ENCODE measurements around the gene ARL13A.

The ARL13A gene

DNA sequence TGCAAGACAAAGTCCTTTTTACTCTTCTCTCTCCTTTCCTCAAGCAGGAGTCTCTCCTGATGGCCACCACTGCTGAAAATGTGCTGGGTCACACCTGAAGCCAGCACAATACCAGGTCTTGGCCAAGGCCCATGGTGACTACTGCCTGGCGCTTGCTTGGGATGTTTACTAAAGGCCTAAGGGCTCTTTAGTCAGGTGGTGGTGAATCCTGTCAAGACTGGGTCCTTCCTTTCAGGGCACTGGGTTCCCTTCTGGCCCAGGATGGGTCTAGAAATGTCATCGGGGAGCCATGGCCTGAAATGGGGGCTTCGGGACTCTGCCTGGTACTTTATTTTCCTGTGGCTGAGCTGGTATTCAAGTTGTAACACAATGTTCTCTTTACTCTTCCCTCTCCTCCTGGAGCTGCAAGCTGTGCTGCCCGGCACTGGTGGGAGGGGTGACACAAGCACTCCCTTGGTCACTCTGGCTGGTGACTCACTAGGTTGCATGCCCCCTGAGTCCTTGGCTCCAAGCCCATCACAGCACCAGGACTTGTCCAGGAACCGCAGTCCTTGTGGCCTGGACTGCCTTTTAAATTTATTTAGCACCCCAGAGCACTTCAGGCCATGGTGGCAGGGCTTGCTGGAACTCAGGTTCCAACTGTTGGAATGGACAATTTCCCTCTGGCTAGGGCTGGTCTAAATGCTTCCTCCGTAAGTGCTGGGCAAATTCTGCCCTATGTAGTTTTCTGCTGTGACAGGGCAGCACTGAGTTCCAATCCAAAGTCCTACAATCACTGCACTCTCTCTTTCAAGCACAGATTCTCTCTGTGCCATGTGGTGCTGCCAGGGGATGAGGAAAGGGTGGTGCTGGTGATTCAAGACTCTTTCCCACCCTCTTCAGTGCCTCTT is 11.3 kb downstream of the ARL13A start:
- TF ChIP-seq FOXP2 (optimal IDR thresholded peaks at IDR 0.05; ENCODE audit: borderline replicate concordance, extremely low read depth, extremely low read length, insufficient read depth) (no peak), SIN3A (IDR thresholded peaks at IDR 0.05; ENCODE audit: borderline replicate concordance, insufficient read depth, low read length) (no peak), TAF1 (IDR thresholded peaks at IDR 0.05; ENCODE audit: borderline replicate concordance, insufficient read depth, low read length) (no peak), POLR2AphosphoS5 (IDR thresholded peaks at IDR 0.05; ENCODE audit: low read depth, low read length) (no peak)
- TF ChIP-seq, protein P1, sequence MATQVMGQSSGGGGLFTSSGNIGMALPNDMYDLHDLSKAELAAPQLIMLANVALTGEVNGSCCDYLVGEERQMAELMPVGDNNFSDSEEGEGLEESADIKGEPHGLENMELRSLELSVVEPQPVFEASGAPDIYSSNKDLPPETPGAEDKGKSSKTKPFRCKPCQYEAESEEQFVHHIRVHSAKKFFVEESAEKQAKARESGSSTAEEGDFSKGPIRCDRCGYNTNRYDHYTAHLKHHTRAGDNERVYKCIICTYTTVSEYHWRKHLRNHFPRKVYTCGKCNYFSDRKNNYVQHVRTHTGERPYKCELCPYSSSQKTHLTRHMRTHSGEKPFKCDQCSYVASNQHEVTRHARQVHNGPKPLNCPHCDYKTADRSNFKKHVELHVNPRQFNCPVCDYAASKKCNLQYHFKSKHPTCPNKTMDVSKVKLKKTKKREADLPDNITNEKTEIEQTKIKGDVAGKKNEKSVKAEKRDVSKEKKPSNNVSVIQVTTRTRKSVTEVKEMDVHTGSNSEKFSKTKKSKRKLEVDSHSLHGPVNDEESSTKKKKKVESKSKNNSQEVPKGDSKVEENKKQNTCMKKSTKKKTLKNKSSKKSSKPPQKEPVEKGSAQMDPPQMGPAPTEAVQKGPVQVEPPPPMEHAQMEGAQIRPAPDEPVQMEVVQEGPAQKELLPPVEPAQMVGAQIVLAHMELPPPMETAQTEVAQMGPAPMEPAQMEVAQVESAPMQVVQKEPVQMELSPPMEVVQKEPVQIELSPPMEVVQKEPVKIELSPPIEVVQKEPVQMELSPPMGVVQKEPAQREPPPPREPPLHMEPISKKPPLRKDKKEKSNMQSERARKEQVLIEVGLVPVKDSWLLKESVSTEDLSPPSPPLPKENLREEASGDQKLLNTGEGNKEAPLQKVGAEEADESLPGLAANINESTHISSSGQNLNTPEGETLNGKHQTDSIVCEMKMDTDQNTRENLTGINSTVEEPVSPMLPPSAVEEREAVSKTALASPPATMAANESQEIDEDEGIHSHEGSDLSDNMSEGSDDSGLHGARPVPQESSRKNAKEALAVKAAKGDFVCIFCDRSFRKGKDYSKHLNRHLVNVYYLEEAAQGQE (IDR thresholded peaks at IDR 0.05; ENCODE audit: insufficient read depth in 1 of 2, low read depth in 2 of 2, low read length in 2 of 2) = no peak

DNA sequence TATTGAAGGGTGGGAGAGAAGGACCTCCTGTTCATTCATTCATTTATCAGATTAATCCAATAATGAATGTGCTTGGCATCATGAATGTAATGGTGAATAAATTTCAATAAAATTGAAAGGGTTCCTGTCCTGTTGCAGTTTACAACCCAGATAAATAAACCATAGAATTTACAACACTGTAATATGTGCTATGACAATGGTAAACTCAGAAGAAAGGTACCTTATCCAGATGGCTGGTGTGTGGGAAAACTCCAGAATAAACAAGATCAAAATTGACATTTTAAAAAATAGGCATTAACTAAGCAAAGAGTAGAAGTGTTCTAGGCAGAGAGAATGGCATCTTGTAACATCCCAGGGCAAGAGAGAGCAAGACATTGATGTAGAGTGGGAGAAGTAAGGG is 15.3 kb downstream of the ARL13A start:
- no peak for TF ChIP-seq TAF1 (IDR thresholded peaks at IDR 0.05; ENCODE audit: borderline replicate concordance, insufficient read depth, low read length)
- TF ChIP-seq POLR2AphosphoS5 (IDR thresholded peaks at IDR 0.05; ENCODE audit: low read depth, low read length) = no peak
- no peak for TF ChIP-seq FOXP2 (optimal IDR thresholded peaks at IDR 0.05; ENCODE audit: borderline replicate concordance, extremely low read depth, extremely low read length, insufficient read depth)
- no peak for TF ChIP-seq SIN3A (IDR thresholded peaks at IDR 0.05; ENCODE audit: borderline replicate concordance, insufficient read depth, low read length)
- TF ChIP-seq, protein P1 (IDR thresholded peaks at IDR 0.05; ENCODE audit: insufficient read depth in 1 of 2, low read depth in 2 of 2, low read length in 2 of 2) = no peak

DNA sequence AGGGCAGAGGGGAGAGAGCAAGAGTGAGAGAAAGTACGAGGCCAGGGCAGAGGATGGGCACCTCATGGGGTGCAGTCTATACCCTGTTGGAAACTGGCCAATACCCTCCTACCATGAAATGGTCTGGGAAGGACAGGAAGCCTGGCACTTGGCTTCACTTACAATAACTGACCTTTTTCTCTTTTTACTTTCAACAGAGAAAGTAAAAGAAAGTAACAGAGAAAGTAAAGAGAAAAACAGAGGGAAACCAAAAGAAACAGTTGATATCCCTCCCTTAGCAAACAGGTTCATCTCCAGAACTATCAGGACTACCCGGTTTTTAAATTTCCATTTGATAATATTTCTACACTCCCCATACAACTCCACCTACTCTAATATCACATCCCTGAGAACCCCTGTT is 20.6 kb downstream of the ARL13A start:
- TF ChIP-seq FOXP2 (optimal IDR thresholded peaks at IDR 0.05; ENCODE audit: borderline replicate concordance, extremely low read depth, extremely low read length, insufficient read depth) (no peak), TAF1 (IDR thresholded peaks at IDR 0.05; ENCODE audit: borderline replicate concordance, insufficient read depth, low read length) (no peak), POLR2AphosphoS5 (IDR thresholded peaks at IDR 0.05; ENCODE audit: low read depth, low read length) (no peak), SIN3A (IDR thresholded peaks at IDR 0.05; ENCODE audit: borderline replicate concordance, insufficient read depth, low read length) (no peak)
- TF ChIP-seq, protein P1 (IDR thresholded peaks at IDR 0.05; ENCODE audit: insufficient read depth in 1 of 2, low read depth in 2 of 2, low read length in 2 of 2) = no peak

DNA sequence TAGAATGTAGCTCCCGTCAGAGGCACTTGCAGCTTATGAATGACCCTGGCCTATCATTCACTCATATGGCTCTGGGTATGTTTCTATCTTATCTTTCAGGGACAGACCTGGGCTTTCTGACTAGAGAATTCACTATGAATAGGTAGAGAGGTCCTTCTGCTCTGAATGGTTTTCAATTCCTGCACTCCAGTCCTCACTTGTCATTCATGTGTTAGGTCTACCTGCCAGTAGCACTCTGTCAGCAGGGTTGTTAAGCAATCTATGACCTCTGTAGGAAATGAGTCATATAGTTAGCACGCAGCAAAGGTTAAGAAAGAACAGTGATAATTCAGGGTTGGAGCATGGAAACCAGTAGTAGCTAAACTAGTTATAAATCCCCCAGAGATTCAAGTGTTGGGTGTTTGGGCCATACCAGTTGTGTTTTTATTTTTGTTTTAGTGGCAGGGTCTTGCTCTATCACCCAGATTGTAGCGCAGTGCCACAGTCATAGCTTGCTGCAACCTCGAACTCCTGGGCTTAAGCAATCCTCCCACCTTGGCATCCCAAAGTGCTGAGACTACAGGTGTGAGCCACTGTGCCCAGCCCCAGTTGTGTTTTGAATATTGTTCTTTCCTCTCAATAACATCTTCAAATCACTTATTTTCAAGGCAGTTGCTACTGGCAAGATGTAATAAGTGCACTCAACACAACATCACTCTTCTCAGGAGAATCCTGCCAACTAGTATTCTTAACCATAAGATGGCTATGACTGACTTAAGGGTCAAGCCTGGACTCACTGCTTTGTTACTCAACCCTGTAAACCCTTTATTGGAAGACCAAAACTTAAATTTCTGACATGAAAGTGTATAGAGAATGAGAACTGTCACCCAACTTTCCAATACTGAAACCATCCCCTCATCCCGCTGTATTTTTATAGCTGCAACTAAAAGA is 25.1 kb downstream of the ARL13A start:
- TF ChIP-seq FOXP2 (optimal IDR thresholded peaks at IDR 0.05; ENCODE audit: borderline replicate concordance, extremely low read depth, extremely low read length, insufficient read depth) (no peak), SIN3A (IDR thresholded peaks at IDR 0.05; ENCODE audit: borderline replicate concordance, insufficient read depth, low read length) (no peak), POLR2AphosphoS5 (IDR thresholded peaks at IDR 0.05; ENCODE audit: low read depth, low read length) (no peak), TAF1 (IDR thresholded peaks at IDR 0.05; ENCODE audit: borderline replicate concordance, insufficient read depth, low read length) (no peak)
- TF ChIP-seq, protein P1 (IDR thresholded peaks at IDR 0.05; ENCODE audit: insufficient read depth in 1 of 2, low read depth in 2 of 2, low read length in 2 of 2) = no peak
